SIG-M5 treated with dmso at 0.1 percent for 504 hours (cell line): ENCODE data around the gene CACNA1E.

Experiments used
- DNase-seq: peaks from one replicate; lab custom pipeline; 2025; ENCODE audit not compliant: unreplicated experiment; lab: John Stamatoyannopoulos, UW

The CACNA1E gene

DNA sequence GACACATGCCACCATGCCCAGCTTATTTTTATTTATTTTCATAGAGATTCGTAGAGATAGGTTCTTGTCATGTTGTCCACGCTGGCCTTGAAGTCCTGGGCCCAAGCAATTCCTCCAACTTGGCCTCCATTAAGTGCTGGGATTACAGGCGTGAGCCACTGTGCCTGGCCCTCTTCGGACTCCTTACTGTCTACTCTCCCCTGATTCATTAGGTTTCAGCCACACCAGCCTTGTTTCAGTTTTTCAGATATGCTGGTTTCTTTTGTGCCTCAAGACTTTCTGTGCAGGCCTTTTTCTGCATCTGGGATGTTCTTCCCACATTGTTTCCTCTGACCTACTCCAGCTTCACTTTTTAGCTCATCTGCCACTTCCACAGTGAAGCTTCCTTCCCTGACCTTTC lies 85.4 kb downstream of the CACNA1E start:
- DNase-seq = no peak

DNA sequence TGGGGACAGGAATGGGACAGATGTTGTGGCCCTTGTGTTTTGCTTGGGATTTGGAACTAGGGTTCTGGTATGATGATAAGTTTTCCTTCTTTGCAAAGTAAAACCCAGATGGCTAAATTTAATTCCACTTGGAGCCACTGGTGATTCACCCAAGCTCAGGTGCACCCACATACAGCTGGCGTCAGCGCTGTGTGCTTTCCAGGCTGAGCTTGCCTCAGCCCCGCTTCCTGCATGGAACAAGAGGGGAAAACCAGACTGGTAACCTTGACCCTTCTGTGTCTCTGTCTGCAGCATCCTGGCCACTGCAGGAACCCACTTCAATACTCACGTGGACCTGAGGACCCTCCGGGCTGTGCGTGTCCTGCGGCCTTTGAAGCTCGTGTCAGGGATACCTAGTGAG lies 94.2 kb downstream of the CACNA1E start:
- DNase-seq = no peak

DNA sequence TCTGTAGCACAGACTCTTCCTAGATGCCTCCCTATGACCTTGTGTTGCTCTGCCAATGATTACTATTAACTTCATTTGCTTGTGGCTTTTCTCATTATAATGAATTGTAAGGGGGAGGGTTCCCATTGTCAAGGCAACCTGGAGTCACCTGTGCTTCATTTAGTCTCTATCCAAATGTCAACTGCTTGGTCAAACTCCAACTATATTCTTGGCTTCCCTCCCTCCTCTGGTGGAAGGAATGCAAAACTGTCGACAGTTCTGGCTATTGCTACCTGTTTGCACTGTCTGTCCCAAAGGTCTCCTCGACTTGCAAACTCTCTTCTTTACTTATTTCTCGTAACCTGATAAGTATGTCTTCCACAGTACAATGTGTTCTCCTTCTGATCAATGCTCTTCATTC lies 100.3 kb downstream of the CACNA1E start:
- no peak for DNase-seq

DNA sequence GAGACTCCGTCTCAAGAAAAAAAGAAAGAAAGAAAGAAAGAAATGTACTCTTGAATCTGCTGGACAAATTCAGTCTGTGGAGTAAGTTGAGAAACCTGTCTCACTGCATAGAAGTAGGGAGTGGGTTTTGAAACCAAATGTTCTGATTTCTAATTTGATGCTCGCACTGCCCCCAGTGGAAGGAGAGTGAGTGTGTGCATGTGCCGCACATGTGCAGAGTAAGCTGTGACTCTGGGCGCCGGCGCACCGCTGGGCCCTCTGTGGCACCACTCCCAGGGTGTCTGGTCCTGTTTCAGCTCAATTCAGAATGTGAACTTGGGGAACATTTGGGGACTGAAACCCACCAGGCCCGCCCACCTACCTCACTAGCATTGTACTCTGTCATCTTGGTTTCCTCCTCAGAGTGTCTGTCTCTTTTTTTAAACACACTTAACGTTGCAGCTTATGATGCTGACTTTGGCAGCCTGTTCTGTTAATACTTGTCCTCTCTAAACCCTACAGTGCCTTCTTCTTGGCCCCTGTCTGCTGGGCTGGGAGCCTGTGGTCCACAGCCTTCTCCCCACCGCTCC lies 104.6 kb downstream of the CACNA1E start:
- DNase-seq = no peak

DNA sequence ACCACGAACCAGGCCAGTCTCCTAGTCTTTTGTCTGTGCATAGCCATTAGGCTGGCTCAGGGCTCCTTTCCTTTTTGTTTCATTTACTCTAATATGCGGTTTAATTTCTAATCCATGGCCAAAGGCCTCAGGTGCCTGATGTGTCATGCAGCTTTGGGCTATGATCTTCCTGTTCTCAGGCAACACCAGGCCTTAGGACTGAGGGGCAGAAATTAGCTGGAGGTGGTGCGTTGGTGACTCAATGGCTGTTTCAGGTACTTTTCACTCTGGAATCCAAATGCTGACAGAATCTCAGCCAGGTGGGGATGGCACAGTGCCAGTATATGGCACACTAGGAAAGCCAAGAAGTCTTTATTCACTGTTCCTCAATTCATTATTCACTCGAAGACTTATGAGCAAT lies 105.3 kb downstream of the CACNA1E start:
- DNase-seq = no peak

DNA sequence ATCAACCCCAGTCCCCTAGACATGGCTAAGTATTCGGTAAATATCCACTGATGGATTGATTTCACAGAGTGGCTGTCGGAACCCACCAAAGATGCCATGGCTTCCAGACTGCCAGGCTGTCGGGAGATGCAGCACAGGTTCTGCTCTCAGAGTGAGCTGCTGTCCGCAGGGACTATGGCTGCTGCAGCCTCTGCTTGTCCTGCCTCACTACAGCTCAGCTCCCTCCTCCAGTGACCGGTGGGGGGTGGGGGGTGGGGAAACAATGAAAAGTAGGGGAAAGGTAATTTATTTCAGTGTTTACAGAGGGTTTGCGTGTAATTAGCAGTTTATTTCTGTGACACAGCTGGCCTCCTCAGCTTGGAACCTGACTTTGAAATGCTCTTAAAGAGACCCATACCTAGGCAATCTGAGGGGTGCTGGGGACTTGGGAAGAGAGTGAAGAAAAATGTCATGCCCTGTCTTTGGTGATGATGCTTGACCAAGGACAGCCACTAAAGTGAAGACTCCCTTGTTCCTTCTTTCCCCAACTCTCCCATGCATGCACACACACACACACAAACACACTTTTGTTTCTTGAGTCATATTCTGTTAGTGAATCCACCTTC lies 109.0 kb downstream of the CACNA1E start:
- no peak for DNase-seq

DNA sequence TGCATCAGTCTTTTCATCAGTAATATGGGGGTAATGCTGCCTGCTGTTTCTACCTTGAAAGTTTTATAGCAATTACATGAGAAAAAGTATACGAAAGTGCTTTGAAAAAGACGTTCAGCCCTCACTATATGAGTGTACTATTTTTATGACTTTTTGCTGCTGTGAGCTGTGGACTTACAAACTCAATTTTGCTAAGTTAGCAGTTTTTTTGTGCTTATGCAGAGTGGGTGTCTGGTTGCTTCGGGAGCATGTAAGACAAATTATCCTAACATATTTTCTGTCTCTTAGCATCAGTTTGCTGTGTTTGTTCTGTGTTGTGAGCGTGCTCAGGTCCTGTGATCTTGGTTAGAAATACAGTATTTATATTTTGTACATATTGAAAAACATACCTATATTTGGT lies 109.7 kb downstream of the CACNA1E start:
- DNase-seq = no peak

DNA sequence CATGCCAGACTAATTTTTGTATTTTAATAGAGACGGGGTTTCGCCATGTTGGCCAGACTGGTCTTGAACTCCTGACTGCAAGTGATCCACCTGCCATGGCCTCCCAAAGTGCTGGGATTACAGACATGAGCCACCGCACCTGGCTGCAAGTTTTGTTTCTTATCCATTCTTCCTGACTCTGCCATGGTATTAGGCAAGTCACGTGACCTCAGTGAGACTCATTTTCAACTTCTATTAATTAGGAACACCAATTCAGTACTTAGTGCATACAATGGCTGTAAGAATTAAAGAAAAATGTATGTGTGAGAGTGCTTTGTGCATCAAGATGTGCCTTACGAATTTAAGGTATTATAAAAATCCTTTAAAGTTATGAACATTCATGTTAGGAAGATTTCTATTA lies 111.2 kb downstream of the CACNA1E start:
- DNase-seq = no peak

DNA sequence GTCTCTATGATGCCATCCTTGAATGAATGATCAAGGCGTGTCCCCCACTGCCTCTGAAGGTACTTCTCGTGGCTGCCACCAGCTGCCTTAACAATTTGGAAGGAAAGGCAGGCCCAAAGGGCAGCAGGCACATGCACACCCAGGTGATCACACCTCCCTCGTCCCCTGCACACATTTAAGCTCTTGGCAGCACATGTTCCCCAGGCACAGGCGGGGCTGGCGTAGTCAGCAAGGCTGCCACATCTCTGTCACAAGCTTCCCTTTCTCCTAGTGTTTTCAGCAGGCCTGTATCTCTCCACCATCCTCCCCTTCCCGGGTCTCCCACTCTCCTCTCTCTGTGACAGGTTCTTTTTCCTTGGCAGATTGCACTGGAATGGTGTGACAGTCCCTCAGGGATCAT lies 111.9 kb downstream of the CACNA1E start:
- DNase-seq = no peak

DNA sequence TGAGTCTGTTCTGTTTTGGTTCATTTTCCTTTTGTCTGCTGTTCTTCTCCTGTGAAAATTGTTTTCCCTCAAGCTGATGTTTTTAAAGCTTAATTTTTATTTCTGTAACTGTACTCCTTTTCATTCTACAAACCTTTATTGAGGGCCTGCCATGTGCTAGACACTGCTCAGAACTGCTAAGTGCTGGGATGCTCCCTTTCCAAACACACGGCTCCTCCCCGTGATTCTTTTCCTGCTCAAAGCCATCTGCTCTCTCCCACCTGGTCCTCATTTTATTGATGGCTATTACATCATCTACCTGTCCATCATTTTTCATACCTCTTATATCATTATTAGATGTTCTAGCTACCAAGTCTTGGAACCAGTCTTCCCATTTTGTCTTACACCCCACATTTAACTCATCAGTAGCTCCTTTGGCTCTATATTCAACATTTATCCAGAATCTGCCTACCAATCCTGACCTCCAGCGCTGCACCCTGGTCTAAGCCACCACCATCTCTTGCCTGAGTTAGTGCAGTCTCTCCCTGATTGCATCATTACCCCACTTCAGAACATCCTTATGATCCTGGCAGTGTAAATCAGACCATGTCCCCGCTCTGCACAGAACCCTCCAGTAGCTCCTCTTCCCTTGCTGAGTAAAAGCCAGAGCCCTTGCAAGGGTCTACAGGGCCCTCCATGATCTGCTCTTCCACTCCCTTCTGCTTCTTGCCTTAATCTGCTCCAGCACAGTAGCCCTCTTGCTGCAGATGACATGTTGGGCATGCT lies 118.1 kb downstream of the CACNA1E start:
- DNase-seq = no peak

DNA sequence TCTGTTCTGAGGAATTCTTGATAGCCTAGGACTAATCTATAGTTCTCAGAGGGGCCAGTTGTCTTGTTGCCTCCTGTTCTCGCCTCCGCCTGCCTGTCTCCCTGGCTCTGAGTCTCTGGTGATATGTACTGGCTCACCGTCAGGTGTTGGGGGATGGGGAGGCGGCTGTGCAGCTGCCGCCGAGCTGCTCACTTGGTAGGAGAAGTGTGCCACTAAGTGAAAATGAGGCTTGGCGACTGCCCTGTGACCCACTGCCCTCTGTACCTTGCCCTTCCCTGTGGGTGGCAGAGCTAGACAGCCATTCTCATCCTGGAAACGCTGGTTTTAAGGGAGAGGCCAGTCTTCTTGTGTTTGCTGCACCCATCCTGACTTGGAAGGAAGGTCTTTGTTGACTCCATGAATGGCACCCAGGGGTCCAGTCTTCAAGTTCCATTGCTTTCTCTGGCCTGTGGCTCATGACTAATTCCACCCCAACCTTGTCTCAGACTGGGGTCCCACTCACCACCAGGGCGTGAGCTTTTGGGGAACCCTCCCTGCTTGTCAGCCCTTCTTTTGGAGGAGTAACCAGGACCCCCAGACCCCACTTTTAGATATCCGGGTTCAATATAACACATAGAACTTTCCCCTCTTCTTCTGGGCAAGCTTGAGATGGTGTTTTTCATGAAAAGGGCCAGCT lies 120.6 kb downstream of the CACNA1E start:
- no peak for DNase-seq

DNA sequence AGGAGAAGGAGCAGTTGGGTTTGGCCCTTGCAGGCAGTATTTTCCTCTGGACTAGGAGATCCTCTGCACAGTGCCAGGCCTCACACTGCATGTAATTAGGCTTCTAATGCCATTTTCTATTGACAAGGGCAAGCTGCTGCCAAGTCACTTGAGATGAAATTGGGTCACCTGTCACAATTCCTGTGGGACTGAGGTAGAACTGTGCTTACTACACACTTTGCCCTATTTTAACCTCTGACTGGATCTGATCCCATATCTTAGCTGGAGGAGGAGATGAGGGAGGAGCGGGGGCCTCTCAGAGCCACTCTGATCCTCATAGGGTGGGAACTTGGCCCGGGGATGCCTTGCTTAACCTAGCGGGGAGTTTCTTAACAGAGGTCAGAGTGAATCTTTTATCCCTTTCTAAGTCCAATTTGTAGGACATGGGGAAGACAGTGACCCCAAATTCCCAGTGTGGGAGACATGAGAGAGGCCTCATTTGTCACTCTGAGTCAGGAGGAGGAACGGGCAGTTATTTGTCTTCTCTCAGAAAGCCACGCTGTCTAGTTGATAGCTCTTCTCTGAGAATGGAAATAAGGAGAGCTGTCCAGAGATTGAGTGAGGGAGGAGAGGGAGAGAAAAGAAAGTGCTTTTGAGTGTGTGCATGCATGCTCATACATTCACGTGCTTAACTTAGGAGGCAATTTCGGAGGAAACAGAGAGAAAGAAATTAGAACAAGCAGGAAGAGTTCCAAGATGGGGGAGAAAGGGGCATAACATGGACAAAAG lies 121.3 kb downstream of the CACNA1E start:
- no peak for DNase-seq

DNA sequence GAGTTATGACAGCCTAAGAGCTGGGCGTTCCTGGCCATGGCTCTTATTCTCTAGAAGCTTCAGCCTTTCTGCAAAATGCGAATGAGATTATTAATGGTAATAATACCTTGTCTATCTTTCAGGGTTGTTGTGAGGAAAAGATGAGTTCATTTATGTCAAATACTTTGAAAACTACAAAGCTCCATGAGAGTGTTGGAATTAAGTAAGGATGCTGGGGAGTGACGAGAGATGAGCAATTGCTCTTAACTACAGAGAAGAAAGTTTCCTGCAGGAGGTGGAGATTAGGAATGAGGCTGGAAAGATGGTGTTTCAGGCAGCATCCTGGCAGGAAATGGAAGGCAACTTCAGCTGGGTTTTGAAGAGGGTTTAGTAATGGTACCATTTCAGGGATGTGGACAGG lies 124.2 kb downstream of the CACNA1E start:
- no peak for DNase-seq

DNA sequence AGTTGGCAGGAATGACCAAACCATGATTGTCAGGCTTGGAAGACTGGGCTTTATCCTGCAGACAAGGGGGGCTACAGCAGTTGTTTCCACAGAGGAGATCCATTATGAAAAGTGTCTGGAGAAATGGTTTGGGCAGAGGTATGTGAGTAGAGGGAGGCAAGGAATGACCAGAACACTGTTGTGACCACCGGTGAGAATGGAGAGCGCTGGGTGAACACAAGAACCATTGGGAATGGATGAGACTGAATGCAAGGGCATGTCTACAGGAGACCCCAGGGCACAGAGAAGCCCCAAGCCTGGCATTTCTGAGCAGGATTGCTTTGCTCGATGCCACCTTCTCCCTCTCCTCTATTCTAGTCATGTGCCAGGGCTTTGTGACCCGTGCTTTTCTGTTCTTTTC lies 125.1 kb downstream of the CACNA1E start:
- DNase-seq = no peak

DNA sequence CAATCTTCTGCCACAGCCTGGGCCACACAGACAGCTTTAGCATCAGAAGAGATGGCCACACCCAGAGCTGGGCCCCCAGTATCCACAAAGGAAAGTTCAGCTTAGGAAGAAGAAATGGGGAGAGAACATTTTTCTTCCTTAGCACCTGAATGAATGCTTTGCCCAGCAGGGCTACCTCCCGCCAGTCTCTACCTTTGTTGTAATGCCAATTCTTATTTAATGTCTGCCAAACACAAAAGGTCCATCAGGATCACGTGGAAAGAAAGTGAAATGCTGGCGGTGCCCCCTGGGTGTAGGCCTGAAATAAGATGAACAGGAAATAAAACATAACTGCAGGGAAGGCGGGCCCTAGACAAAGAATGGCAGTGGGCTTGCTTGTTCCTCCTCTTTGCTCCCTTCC lies 125.6 kb downstream of the CACNA1E start:
- DNase-seq = no peak

DNA sequence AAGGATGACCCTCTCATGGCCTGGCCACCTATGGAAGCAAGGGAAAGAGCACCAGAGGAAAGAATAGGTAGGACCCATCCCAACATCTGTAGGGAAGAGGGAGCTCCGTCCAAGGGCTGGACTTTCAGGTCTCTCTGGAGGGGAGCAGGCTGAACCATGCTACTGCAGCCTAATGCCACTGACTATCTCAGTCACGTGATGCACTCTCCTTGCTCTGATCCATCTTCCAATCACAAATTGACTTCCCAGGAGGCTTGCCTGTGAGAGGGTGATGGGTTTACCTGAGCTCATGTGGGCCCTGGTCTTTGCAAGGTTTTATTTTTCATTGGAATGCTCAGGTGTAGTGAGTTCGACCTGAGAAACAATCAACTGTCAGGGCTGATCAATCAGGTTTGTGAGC lies 128.8 kb downstream of the CACNA1E start:
- no peak for DNase-seq

DNA sequence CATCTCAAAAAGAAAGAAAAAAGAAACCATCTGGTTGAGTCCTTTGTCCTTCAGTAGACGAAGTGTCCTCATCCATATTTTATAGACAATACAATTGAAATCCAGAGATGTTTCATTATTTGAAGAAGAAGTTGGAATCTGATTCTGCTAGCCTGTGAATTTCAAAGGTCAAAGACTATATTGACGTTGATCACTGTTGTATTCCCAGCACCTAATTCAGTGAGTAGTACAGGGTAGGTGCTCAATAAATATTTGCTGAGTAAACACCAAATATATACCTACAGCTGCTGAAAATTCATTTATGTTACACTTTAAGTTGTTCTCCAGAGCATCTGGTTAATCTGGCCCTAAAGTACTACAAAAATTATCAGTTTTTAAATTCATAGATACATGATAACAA lies 135.2 kb downstream of the CACNA1E start:
- no peak for DNase-seq

DNA sequence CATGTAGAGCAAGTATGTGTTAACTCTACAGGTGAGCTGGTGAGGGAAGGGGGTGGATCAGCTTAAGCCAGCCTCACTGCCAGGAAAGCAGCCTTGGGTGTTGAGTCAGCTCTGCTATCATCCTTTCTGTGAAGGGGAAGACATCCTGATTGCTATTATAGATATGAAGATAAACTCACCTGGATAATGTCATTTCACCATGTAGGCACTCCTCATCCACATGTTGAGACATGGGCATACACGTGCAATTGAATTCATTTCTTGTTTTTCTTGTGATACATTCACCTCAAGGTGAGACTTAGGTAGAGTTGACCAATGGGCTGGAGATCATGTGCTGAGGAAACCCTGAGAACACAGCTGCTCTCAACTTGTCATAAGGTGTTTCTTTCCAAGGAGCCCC lies 136.9 kb downstream of the CACNA1E start:
- DNase-seq = no peak

DNA sequence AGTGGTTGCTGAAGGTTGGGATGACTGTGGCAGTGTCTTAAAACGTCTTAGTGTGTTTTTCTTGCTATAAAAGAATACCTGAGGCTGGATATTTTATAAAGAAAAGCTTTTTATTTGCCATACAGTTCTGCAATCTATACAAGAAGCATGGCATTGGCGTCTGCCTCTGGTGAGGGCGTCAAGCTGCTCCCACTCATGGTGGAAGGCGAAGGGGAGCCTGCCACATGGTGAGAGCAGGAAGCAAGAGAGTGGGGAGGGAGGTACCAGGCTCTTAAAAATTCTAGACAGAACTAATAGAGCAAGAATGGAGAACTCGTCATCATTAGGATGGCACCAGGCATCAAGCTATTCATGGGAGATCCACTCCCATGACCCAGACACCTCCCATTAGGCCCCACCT lies 140.5 kb downstream of the CACNA1E start:
- DNase-seq = no peak

DNA sequence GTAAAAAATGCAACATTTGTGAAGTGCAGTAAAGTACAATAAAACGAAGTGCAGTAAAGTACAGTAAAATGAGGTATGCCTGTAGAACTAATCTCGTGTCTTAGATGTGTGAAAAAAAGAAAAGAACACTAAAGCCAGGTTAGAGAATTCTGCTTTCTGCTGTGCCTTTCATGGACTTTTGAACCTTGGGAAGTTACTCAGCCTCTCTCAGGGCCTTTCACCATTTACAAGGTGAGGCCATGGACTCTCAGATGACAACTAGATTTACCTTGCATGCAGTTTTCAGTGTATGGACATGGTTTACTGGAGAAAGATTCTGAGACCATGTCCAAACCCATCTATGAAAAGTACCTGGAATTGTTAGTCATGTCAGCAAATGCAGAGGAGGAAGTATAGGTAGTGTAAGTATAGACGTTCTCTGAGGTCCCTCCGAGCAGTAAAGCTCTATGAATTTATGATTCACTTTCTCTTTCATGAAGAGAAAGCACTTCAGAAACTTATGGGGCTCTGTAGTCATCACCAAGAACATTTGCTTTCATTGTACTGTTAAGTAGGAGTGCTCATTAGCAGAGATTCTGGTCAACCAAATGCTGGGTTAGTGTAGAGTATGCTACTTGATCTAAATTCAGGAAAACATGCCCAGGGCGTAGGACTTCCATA lies 143.1 kb downstream of the CACNA1E start:
- DNase-seq = no peak

DNA sequence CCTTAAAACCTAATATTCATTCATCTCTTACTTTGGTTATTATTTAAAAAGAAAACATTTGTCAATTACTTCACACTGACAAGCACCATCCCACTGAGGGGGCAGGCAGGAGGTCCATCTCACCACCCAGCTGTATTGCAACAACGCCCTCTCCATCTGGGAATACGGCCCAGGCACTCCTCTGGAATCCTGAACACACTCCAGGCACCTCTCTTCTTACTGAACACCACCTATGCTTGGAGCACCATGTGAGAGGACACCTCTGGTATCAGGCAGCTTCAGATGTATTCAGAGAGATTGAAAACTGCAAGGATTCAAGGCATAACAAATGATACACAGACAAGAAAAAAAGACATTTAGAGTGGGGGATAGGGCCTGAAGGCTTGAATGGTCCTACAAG lies 147.1 kb downstream of the CACNA1E start:
- DNase-seq = no peak
